Glomerular visceral epithelial cell (primary cell): ENCODE measurements around the gene PDZK1IP1.
A peak's percentile ranks its signal among the peaks of the same experiment; 100 is the strongest.
"Not testable (repeated sequence)": the region's sequence is repeated elsewhere in the genome, so short reads cannot be mapped to it uniquely, and the experiment has no call there.

Experiments
- DNase-seq: peaks from one replicate; pipeline ENCODE4 v3.0.0-alpha.2; 2016; ENCODE audit errors: extremely low spot score

PDZK1IP1 gene

DNA sequence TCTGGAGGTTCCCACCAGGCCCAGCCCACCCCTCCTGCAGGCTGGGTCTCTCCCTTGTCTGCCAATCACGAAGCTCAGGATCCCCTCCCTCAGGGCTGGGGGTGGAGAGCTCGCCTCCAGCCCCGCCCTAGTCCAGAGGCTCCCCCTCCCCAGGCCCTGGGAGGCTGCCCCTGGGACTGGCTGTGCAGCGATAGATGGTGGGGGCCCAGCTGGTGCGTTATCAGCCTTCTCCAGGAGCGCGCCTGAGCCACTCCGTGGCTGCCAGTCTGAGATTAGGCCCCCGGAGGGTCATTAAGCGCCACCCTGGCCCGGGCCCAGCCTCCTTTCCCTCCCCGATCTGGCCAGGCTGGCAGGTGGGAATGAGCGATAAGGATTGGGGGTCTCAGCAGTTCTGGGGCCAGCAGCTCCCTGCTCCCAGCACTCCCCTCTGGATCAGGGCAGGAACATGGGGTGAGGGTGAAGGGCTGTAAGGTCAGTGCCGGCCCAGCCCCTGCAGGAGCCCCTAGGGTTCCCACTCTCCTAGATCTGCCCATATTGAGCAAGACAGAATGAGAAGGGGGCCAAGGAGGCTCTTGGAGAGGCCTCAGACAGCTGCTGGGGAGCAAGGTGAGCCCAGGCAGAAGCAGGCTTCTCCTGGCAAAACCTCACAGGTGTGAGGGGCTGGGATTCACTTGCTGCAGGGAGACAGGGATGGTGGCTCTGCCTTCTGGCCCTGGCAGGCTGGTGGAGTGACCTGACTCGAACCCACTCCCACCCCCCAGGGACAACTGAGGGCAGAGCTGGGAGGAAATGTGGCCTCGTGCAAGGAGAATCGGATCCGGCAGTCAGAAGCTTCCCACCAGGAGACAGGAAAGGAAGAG lies 8.5 kb downstream of the PDZK1IP1 start:
- DNase-seq, result no peak

- DNase-seq, result peak; percentile 58
Measured at GRCh38 chr1:47180603-47181094, 9.2 kb downstream of the PDZK1IP1 start.

DNA sequence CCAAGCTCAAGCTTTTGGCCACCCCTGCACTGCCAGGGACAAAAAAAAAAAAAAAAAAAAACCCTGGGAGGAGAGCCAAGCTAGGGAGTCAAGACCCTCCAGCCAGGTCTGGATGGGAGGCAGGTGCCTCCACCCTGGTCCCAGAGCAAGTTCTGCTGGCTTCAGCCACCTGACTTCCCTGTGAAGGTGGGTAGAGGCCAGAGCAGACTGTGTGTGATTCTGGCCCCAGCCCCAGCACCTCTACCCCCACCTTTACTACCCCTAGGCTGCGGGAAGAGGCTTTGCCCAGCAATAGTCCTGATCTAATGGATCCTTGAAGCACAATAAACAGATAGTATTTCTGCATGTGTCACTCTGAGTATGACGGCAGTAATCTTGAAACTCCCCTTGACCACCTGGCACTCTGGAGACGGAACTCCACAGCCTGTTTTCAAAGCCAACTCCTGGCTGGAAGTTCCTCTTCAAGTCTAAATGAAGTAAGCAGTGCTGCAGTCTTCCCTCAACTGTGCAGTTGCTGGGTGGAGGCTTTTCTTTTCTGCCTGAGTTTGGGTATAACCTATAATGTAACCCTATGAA lies 9.8 kb downstream of the PDZK1IP1 start:
- no peak for DNase-seq

- peak; percentile 96 for DNase-seq
Measured at GRCh38 chr1:47179017-47179987, 10.5 kb downstream of the PDZK1IP1 start.

GRCh38 chr1:47178654-47179016 lies 11.2 kb downstream of the PDZK1IP1 start:
- no peak for DNase-seq

DNA sequence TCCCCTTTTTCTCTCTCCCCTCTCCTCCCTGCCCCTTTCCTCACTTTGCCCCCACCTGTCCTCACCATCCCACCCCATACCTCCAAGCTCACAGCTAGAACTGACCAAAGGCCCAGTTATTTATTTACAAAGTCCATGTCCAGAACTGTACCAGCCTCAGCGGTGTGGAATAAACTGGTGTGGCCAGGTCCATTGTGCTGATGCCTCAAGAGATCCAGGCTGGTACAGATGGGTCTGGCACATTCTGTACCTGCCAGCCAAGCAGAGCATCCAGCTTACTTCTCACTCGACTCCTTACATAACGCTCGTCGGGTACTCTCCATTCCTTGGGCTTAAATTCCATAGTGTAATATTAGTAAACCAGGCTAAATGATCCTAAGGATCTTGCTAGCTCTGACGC lies 11.8 kb downstream of the PDZK1IP1 start:
- DNase-seq, result no peak

GRCh38 chr1:47175227-47175934 lies 14.5 kb downstream of the PDZK1IP1 start:
- DNase-seq, result peak; percentile 64

GRCh38 chr1:47174656-47175020 lies 15.2 kb downstream of the PDZK1IP1 start:
- DNase-seq, result no peak

DNA sequence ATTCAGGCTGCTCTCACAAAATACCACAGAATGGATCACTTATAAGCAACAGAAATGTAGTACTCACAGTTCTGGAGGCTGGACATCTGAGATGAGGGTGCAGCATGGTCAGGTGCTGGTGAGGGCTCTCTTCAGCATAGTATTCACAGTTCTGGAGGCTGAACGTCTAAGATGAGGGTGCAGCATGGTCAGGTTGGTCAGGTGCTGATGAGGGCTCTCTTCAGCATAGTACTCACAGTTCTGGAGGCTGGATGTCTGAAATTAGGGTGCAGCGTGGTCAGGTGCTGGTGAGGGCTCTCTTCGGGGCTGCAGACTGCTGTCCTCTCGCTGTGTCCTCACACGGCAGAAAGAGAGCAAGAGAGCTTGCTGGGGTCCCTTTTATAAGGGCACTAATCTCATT lies 17.1 kb downstream of the PDZK1IP1 start:
- no peak for DNase-seq

- no peak for DNase-seq
Measured at GRCh38 chr1:47164552-47164951, 25.3 kb downstream of the PDZK1IP1 start.

- no peak for DNase-seq
Measured at GRCh38 chr1:47161298-47162040, 28.4 kb downstream of the PDZK1IP1 start.

- no peak for DNase-seq
Measured at GRCh38 chr1:47160716-47161115, 29.1 kb downstream of the PDZK1IP1 start.

- not testable (repeated sequence) for DNase-seq
Measured at GRCh38 chr1:47157957-47158356, 31.9 kb downstream of the PDZK1IP1 start.

- not testable (repeated sequence) for DNase-seq
Measured at GRCh38 chr1:47156457-47156856, 33.4 kb downstream of the PDZK1IP1 start.

- DNase-seq, result not testable (repeated sequence)
Measured at GRCh38 chr1:47149162-47149561, 40.7 kb downstream of the PDZK1IP1 start.

- no peak for DNase-seq
Measured at GRCh38 chr1:47147047-47147785, 42.6 kb downstream of the PDZK1IP1 start.

DNA sequence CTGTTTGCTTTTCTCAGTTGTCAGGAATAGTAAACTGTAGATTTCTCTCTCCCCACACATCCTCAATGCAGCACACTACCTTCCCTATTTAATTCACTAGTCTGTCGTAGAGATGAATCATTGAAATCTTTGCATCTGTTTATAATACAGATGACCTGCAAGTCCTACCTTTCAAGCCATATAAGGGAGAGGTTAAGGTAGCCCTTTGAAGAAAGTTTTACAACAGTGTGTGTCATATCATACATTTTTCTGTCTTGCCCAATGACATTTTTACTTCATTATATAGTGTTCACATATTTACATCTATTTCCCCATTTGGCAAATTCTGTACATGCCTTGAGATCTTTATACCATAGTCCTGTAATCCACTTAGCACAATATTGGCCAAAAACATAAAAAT lies 43.3 kb downstream of the PDZK1IP1 start:
- not testable (repeated sequence) for DNase-seq

GRCh38 chr1:47143654-47144053 lies 46.2 kb downstream of the PDZK1IP1 start:
- not testable (repeated sequence) for DNase-seq

DNA sequence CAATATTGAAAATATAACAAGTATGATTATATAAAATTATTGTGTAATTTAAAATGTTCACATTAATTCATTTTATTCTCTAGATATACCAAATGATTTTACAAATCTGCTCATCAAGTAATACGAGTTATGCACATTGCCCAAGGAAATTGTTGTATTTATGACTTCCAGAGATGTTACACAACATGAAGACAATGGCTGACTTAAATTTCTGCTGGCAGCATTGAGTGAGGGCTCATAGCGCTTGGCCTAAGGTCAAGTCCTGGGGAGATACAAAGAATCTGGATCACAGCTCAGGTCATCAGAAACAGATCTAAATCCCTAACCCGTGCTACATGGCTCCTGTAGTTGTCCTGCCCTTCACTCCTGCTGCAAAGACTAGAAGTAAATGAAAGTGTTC lies 49.5 kb downstream of the PDZK1IP1 start:
- not testable (repeated sequence) for DNase-seq
